ENCODE data around the gene KCNK1. TPM values are rescaled to one million over a fixed set of nuclear protein-coding genes. Genes with fewer than 3 reads are reported as not detected.

The KCNK1 gene
- total and polyA plus RNA-seq, 4 donors, result 2.5 to 12.3 (median 4.5) TPM

DNA sequence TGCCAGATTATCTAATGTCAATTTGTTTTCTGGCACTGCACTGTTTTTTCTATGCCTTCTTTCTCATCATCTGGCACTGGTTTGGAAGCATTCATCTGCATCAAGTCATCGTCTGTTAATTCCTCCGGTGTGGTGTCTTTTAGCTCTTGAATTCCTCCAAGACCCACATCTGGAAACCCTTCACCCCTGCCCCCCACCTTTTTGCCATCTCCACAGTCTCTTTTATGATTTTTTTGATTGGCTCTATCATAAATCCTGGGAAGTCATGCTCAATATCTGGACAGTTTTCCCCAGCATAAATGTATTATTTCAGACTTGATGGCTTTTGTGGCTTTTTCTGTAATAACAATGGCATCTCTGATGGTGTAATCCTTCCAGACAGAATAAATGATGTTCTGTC is 10.4 kb upstream of the KCNK1 start:
- TF ChIP-seq HNF4G (IDR thresholded peaks at IDR 0.05) (no peak), GABPA (IDR thresholded peaks at IDR 0.05 in 1 of 2, conservative IDR thresholded peaks at IDR 0.05 in 1 of 2) (no peak), HNF4A (conservative IDR thresholded peaks at IDR 0.05) (no peak), TAF1 (conservative IDR thresholded peaks at IDR 0.05) (no peak), SP1 (IDR thresholded peaks at IDR 0.05) (no peak), ZBTB33 (IDR thresholded peaks at IDR 0.05) (no peak), FOXA1 (IDR thresholded peaks at IDR 0.05) (no peak), JUND (IDR thresholded peaks at IDR 0.05) (no peak), FOXA2 (IDR thresholded peaks at IDR 0.05) (no peak), EGR1 (IDR thresholded peaks at IDR 0.05; ENCODE audit: low read depth in 2 of 2) (no peak)
- TF ChIP-seq, protein P1, sequence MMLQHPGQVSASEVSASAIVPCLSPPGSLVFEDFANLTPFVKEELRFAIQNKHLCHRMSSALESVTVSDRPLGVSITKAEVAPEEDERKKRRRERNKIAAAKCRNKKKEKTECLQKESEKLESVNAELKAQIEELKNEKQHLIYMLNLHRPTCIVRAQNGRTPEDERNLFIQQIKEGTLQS (IDR thresholded peaks at IDR 0.05), result no peak
- H3K27ac ChIP-seq (ENCODE audit: low read depth in 1 of 2, low read length in 2 of 2), result no peak overlapping the region
- H3K36me3 ChIP-seq (ENCODE audit: control insufficient read depth in 4 of 4, insufficient read depth in 3 of 4, low read depth in 1 of 4, low read length in 3 of 4), result no peaks in the 10 kb centered on the region
- peaks cover 7 to 21% (median 14%) of the 10 kb centered on the region in 4 donors for H3K4me1 ChIP-seq (ENCODE audit: control insufficient read depth in 4 of 4, insufficient read depth in 4 of 4, low read length in 3 of 4)
- peaks cover 0 to 2% (median 0%) of the 10 kb centered on the region in 4 donors for H3K9me3 ChIP-seq (ENCODE audit: control insufficient read depth in 4 of 4, low read length in 3 of 4)
- 83% methylated on average over 2 of the region's 2 CpGs for WGBS
- no peak overlapping the region for H3K9ac ChIP-seq (ENCODE audit: low read depth in 1 of 2, low read length in 2 of 2)
- DNase-seq (ENCODE audit: low spot score), result no peak
- H3K4me3 ChIP-seq (ENCODE audit: low read depth in 1 of 3, low read length in 3 of 3), result no peak overlapping the region
- no peaks in the 10 kb centered on the region for H3K27me3 ChIP-seq (ENCODE audit: control insufficient read depth in 4 of 4, insufficient read depth in 4 of 4, low read length in 3 of 4)

DNA sequence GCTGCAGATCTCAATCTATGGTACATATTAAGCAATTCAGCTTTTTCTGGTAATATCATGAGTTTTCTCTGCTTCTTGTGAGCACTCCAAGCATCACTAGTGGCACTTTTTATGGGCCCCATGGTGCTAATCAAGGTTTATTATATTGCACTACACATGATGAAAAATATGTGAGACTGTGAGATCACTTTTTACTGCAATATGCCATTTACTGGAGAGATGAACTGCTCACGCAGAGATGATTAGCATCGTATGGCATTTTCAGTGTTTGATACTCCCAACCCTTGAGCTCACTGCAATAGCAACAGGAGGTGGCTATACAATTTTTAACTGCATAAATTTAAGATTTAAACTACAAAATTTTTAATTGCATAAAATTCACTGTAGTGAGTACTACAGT is 8.7 kb upstream of the KCNK1 start:
- peaks cover 2 to 10% (median 8%) of the 10 kb centered on the region in 4 donors for H3K4me1 ChIP-seq (ENCODE audit: control insufficient read depth in 4 of 4, insufficient read depth in 4 of 4, low read length in 3 of 4)
- no peak overlapping the region for H3K27ac ChIP-seq (ENCODE audit: low read depth in 1 of 2, low read length in 2 of 2)
- no peaks in the 10 kb centered on the region for H3K27me3 ChIP-seq (ENCODE audit: control insufficient read depth in 4 of 4, insufficient read depth in 4 of 4, low read length in 3 of 4)
- H3K9me3 ChIP-seq (ENCODE audit: control insufficient read depth in 4 of 4, low read length in 3 of 4), result peaks cover 0 to 2% (median 0%) of the 10 kb centered on the region in 4 donors
- no peak for DNase-seq (ENCODE audit: low spot score)
- H3K9ac ChIP-seq (ENCODE audit: low read depth in 1 of 2, low read length in 2 of 2), result no peak overlapping the region
- TF ChIP-seq, protein P1 (IDR thresholded peaks at IDR 0.05), result no peak
- TF ChIP-seq REST (IDR thresholded peaks at IDR 0.05) (no peak), RXRA (IDR thresholded peaks at IDR 0.05) (no peak), MAX (IDR thresholded peaks at IDR 0.05) (no peak), HNF4G (IDR thresholded peaks at IDR 0.05) (no peak), JUND (IDR thresholded peaks at IDR 0.05) (no peak), HNF4A (conservative IDR thresholded peaks at IDR 0.05) (no peak), GABPA (IDR thresholded peaks at IDR 0.05 in 1 of 2, conservative IDR thresholded peaks at IDR 0.05 in 1 of 2) (no peak), NR2F2 (IDR thresholded peaks at IDR 0.05) (no peak)
- H3K4me3 ChIP-seq (ENCODE audit: low read depth in 1 of 3, low read length in 3 of 3), result no peak overlapping the region
- WGBS, result 96% methylated on average over 2 of the region's 2 CpGs
- H3K36me3 ChIP-seq (ENCODE audit: control insufficient read depth in 4 of 4, insufficient read depth in 3 of 4, low read depth in 1 of 4, low read length in 3 of 4), result no peaks in the 10 kb centered on the region

Data from liver (tissue), 9 donors.